Stimulated activated CD4-positive, alpha-beta T cell treated with anti-CD3 and anti-CD28 coated beads, Interleukin-1b, Interleukin-23, amount 100 ng/mL, for 1 hour (primary cell): ENCODE results near the gene CEP72.
"Not testable (repeated sequence)": the region's sequence is repeated elsewhere in the genome, so short reads cannot be mapped to it uniquely, and the experiment has no call there.

ENCODE experiments used
- DNase-seq, 2 donors: peaks; one replicate each; pipeline ENCODE4 v3.0.0-alpha.2; 2020; ENCODE audit warnings: low read depth in 2 of 2

CEP72 gene

GRCh38 chr5:684751-685216 is 72.6 kb downstream of the CEP72 start:
- DNase-seq = no peak

GRCh38 chr5:685262-686171 is 73.4 kb downstream of the CEP72 start:
- DNase-seq = no peak

GRCh38 chr5:686172-686523 is 74.0 kb downstream of the CEP72 start:
- DNase-seq = not testable (repeated sequence)

GRCh38 chr5:686936-687335 is 74.8 kb downstream of the CEP72 start:
- DNase-seq = not testable (repeated sequence)

GRCh38 chr5:688348-689010 is 76.3 kb downstream of the CEP72 start:
- DNase-seq = not testable (repeated sequence)

GRCh38 chr5:690293-690692 is 78.2 kb downstream of the CEP72 start:
- DNase-seq = not testable (repeated sequence)

- not testable (repeated sequence) for DNase-seq
These were observed 78.9 kb downstream of the CEP72 start for GRCh38 chr5:691049-691448.

GRCh38 chr5:691817-692528 is 79.8 kb downstream of the CEP72 start:
- DNase-seq = no peak

- DNase-seq = not testable (repeated sequence)
These were observed 80.4 kb downstream of the CEP72 start for GRCh38 chr5:692529-693041.

GRCh38 chr5:693271-694041 is 81.3 kb downstream of the CEP72 start, which contains the start of gene TPPP:
TPPP (minus strand) TSS chr5:693352; CDS start chr5:678060, 15,292 bp downstream.
- peak; percentile 69 to 78 for DNase-seq

- DNase-seq = not testable (repeated sequence)
These were observed 81.9 kb downstream of the CEP72 start for GRCh38 chr5:694042-694431.

GRCh38 chr5:695475-695874 is 83.3 kb downstream of the CEP72 start:
- DNase-seq = not testable (repeated sequence)

GRCh38 chr5:696191-696590 is 84.1 kb downstream of the CEP72 start:
- DNase-seq = not testable (repeated sequence)

GRCh38 chr5:696753-697702 is 84.9 kb downstream of the CEP72 start:
- not testable (repeated sequence) for DNase-seq
